GM19468 (cell line): Measurements from ENCODE around the gene SPIN1.
"Not testable (repeated sequence)": the region's sequence is repeated elsewhere in the genome, so short reads cannot be mapped to it uniquely, and the experiment has no call there.

Experiments used
- ATAC-seq: cut with Tn5 transposase; IDR thresholded peaks from one replicate; pipeline ENCODE4 v1.9.1; 2021; ENCODE audit warnings: mild to moderate bottlenecking, moderate library complexity, moderate number of reproducible peaks; ENCODE audit not compliant: unreplicated experiment; ENCODE audit errors: extremely low read depth

Gene SPIN1

DNA sequence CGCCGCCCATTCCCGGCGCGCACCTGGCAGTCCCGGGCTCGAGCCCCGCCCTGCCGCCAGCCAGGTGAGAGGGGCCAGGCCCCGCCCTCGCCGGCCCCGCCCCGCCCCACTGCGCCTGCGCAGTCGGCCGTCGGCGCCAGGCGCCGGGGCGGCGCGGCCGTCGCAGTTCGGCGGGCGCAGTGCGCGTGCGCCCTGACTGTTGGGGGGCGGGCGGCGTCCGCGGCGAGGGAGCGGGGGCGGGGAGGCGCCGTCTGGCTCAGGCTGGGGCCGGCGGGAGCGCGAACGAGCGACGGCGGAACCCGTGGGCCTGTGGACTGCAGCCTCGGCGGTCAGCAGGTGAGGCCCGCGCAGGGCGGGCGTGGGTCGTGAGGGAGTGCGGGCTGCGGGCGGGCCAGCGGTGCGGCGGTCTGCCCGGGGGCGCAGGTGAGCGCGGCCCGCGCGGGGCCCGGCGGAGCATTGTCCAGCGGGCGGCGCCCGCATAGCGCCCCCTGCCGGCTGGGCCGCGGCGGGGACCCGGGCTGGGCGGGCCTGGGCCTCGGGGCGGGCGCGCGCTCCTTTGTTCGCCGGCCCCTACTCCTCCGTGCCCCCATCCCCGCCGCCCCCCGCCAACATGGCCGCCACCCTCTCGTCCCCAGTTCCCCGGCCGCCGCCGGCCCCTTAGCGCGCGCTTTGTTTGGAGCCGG lies at the start of gene SPIN1:
Gene SPIN1, plus strand, starts transcription at position 242 of the 683 bp plus-strand sequence. CDS start 38,096 bp downstream, outside the sequence.
- ATAC-seq = peak; percentile 75

- ATAC-seq = no peak
Measured at GRCh38 chr9:88339317-88339716, 48.9 kb upstream of the SPIN1 start.

DNA sequence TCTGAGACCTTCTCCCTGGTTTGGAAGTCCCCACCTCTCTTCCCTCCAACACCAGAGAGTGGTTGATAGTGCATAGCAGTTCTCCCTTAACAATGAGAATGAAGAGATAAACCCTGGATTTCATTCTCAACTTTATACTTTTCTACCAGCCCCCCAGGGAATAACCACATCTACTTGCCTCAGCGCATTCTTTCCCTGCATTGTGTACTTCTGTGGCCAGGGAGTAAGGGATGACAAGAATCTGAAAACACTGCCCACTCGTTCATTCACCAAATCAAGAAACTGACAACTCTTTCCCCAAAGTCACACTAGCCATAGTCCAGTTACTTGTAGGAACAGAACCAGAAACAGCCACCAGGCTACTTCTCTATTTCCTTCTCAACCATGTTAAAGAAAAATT lies 46.0 kb upstream of the SPIN1 start:
- ATAC-seq = no peak

DNA sequence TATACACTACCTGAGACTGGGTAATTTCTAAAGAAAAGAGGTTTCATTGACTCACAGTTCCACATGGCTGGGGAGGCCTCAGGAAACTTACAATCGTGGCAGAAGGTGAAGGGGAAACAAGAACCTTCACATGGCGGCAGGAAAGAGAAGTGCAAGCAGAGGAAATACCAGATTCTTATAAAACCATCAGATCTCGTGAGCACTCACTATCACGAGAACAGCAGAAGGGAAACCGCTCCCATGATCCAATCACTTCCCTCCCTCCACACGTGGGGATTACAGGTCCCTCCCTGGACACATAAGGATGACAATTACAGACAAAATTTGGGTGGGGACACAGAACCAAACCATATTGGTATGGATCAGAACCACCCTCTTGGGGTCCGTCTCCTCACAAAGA lies 44.2 kb upstream of the SPIN1 start:
- ATAC-seq = no peak

- ATAC-seq = not testable (repeated sequence)
Measured at GRCh38 chr9:88350354-88350753, 37.9 kb upstream of the SPIN1 start.

GRCh38 chr9:88355166-88355565 lies 33.1 kb upstream of the SPIN1 start:
- ATAC-seq = no peak

DNA sequence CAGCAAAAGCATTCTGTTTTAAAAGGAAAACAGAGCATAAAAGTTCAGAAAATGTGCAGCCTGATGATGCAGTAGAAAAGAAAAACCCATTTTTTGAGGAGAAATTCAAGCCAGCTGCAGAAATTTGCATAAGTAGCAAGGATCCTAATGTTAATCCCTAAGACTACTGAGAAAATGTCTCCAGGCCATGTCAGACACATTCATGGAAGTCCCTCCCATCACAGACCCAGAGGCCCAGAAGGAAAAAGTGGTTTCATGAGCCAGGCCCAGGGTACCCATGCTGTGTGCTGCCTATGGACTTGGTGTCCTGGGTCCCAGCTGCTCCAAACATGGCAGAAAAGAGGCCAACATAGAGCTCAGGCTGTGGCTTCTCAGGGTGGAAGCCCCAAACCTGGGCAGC lies 31.0 kb upstream of the SPIN1 start:
- ATAC-seq = not testable (repeated sequence)

DNA sequence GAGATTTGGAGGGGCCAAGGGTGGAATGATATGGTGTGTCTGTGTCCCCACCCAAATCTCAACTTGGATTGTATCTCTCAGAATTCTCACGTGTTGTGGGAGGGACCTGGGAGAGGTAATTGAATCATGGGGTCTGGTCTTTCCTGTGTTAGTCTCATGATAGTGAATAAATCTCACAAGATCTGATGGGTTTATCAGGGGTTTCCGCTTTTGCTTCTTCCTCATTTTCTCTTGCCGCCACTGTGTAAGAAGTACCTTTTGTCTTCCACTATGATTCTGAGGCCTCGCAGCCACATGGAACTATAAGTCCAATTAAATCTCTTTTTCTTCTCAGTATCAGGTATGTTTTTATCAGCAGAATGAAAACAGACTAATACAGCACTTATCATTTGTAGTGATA lies 29.5 kb upstream of the SPIN1 start:
- no peak for ATAC-seq

- ATAC-seq = no peak
Measured at GRCh38 chr9:88359974-88360373, 28.3 kb upstream of the SPIN1 start.

- no peak for ATAC-seq
Measured at GRCh38 chr9:88362681-88363080, 25.6 kb upstream of the SPIN1 start.

DNA sequence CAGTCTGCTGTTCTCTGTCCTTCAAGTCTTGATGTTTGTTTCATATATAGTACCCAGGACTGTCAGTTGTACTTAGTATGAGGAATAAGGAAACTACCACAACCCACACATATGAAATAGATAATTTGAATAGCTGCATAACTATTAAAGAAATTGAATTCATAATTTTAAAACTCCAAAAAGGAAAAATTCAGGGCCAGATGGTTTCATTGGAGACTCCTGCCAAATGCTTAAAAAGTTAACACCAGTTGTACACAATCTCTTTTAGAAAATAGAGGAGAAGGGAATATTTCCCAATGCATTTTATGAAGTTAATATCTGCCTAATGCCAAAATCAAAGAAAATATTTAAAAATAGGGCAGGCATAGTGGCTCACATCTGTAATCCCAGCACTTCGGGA lies 24.6 kb upstream of the SPIN1 start:
- ATAC-seq = no peak

GRCh38 chr9:88364706-88365105 lies 23.5 kb upstream of the SPIN1 start:
- no peak for ATAC-seq

DNA sequence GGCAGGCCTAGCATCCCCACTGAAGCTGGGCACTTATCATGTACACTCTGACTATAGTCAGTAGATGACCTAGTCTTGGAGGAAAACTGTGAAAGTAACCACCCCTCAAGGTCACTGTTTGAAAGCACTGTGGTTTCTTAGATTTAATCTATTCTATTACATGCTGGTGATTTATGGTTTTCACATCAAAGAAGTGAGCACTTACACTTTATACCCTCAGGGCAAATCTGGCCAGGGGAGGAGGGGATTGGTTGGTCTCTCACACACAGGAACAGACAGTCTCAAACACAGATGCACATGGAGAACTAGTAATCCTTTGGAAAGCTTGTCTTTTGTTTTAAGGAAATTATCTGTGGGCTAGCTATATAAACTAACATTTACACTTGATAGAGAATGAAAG lies 17.9 kb upstream of the SPIN1 start:
- no peak for ATAC-seq

GRCh38 chr9:88372103-88372654 lies 16.1 kb upstream of the SPIN1 start:
- ATAC-seq = no peak

- no peak for ATAC-seq
Measured at GRCh38 chr9:88373045-88373444, 15.2 kb upstream of the SPIN1 start.

- ATAC-seq = no peak
Measured at GRCh38 chr9:88378317-88378716, 9.9 kb upstream of the SPIN1 start.

DNA sequence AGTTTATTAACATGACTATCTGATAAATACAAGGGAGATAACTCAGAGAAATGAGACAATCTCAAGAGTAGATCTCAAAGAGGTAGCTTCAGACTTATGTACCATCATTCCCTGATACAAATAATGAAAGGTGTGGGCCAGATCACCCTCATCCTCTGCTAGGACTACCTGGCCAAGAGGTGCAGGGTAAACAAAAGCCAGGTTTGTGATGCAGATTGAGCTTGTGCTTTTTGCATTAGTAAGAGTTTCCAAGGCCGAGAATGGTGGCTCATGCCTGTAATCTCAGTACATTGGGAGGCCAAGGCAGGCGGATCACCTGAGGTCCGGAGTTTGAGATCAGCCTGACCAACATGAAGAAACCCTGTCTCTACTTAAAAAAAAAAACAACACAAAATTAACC lies 8.9 kb upstream of the SPIN1 start:
- ATAC-seq = no peak

GRCh38 chr9:88380118-88380517 lies 8.1 kb upstream of the SPIN1 start:
- no peak for ATAC-seq

DNA sequence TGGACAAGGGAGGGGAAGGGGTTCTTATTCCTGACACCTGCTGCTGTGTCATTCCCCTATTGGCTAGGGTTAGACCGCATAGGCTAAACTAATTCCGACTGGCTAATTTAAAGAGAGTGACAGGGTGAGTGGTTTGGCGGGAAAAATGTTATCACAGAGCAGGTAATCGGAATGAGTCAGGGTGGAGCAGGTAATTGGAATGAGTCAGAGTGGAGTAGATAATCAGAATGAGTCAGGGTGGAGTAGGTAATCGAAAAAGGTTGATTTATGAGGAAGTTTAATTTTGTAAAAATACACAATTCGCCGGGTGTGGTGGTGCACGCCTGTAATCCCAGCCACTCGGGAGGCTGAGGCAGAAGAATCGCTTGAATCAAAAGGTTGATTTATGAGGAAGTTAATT lies 6.9 kb upstream of the SPIN1 start:
- not testable (repeated sequence) for ATAC-seq

GRCh38 chr9:88383176-88383575 lies 5.1 kb upstream of the SPIN1 start:
- ATAC-seq = no peak

DNA sequence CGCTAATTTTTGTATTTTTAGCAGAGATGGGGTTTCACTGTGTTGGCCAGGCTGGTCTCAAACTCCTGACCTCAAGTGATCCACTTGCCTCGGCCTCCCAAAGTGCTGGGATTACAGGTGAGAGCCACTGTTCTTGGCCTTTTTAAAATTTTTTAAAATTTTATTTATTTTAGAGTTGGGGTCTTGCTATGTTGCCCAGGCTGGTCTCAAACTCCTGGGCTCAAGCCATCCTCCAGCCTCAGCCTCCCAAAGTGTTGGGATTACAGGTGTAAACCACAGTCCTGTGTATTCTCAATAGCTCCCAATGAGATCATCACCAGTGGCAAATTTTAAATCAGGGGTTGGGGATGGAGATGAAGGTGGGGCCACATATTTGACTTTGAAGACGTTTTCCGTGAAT lies 2.1 kb upstream of the SPIN1 start:
- ATAC-seq = not testable (repeated sequence)

DNA sequence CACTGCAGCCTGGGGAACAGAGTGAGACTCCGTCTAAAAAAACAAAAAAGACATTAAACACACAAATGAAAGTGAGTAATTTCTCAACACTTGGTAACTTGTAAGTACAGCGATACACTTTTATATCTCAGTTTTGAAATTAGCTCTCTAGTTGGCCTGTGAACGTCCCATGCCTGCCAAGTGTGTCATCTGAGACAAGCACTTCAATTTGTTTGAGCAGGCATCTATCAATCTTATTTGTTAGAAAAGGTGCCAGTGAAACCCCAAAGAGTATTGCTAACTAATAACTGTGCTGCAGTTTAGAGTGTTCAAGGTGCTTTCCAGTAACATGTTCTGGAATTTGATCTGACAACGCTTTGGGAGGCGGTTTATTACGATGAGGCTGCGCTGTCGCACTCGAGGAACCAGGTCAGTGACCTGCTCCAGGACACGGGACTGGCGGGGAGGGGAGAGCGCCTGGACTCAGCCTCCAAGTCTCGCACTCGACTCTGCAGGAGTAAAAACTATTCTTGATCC lies 1.1 kb upstream of the SPIN1 start:
- no peak for ATAC-seq
